Pancreas (tissue), 10 donors: ENCODE measurements around the gene CHRM2. TPM values are rescaled to one million over a fixed set of nuclear protein-coding genes. Genes with fewer than 3 reads are reported as not detected.

Experiments used
- ATAC-seq, 4 donors: fragments of 200-7000 bp; cut with Tn5 transposase; one replicate each; pipeline versions ENCODE4 v1.8.0 to v1.9.1; 2020; ENCODE audit warnings: mild to moderate bottlenecking in 4 of 4, moderate library complexity in 4 of 4
- DNase-seq, 6 donors: peaks; one replicate each; pipeline ENCODE4 v3.0.0-alpha.2; 2020
- FAIRE-seq: peaks from 2 replicates; lab custom pipeline; 2012; peaks lifted over from hg19 to GRCh38; lab: Jason Lieb, UNC
- H3K27ac ChIP-seq, 4 donors: fragments of 200-600 bp; sonication (generic); 1 replicate in 3 of 4; 2 replicates in 1 of 4; pipeline versions ENCODE4 v1.5.0 to v1.8.0; 2020
- H3K27me3 ChIP-seq, 4 donors: fragments of 200-600 bp; one replicate each; pipeline ENCODE4 v1.8.0; 2021
- H3K36me3 ChIP-seq, 3 donors: fragments of 200-600 bp; sonication (generic) in 1 of 3; one replicate each; pipeline versions ENCODE4 v1.5.0 to v1.8.0; 2020 to 2021
- H3K4me1 ChIP-seq, 3 donors: fragments of 200-600 bp; one replicate each; pipeline ENCODE4 v1.8.0; 2021
- H3K4me3 ChIP-seq, 4 donors: fragments of 200-600 bp; sonication (generic) in 2 of 4; one replicate each; pipeline versions ENCODE4 v1.5.0 to v1.8.0; 2020 to 2021
- H3K9me3 ChIP-seq, 4 donors: fragments of 200-600 bp; one replicate each; pipeline ENCODE4 v1.8.0; 2021
- WGBS, 2 donors: extraction: QIAGEN DNeasy Blood & Tissue Kit; methylation state at CpG; one replicate each; pipeline ENCODE4 v1.1.7; 2013; 5-methylcytosine and 5-hydroxymethylcytosine counted together
- intact Hi-C, 3 donors: fragments of 100-400 bp; cut with DNase I; formaldehyde crosslinking; loops; one replicate each; pipeline versions ENCODE4 v1.11.1 to v1.14.2; 2022
- polyA plus RNA-seq, 2 donors: library from polyadenylated mRNA; stranded (reverse); fragments of 200-250 nt; gene quantifications; one replicate each; pipeline ENCODE4 v1.2.3, GENCODE V29; 2013
- total RNA-seq, 6 donors: library from RNA; stranded (reverse); fragmentation: NEBNext Ultra II Directional in 4 of 6; extraction: Animal tissue kit (Norgen Biotek cat#: 25700) in 4 of 6; gene quantifications; one replicate each; pipeline versions ENCODE4 v1.2.1 to v1.2.4, GENCODE V29; 2021 to 2023
- TF ChIP-seq, protein P1 (sequence below), 4 donors: fragments of 200-600 bp; sonication (generic) in 3 of 4; IDR thresholded peaks; one replicate each; pipeline versions ENCODE4 v1.5.0 to v1.8.0; 2021; ENCODE audit warnings: antibody characterized with exemption in 4 of 4
- donor health status: healthy with polysubstance abuse.
- donor health status: DM: no; HTN: no; CAD: no; lungs with moderate emphysema.
- donor health status: DM: no; HTN: no; CAD: no.
- donor health status: control.
- donor health status: control.
- donor health status: Bipolar disorder and iron deficiency.
- donor health status: DM: yes; HTN: yes; CAD: no.
- donor health status: DM: no; HTN: no; CAD: no.
- donor health status: DM: no; HTN: no; CAD: no.
- donor health status: DM: yes; HTN: yes; CAD: no.

CHRM2 gene
- total and polyA plus RNA-seq, 8 donors: 0.03 to 0.12 (median 0.08) TPM; not detected in 5

DNA sequence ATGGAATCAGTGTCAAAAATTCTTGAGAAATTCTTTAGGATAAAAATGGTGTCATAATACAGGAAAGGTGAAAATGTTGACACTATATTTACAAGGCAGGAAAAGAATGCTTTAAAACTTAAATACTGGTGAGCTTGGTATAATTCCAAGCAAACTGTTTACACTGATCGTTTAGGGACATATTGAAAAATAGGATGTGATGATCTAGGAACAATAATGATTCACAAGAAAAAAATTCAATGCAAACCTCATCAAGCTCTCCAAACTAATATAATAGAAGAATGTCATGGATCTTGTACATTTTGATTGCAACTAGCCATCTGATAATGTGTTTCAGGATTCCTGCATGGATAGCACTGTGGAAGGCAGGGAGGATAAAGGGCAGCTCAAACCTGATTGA is 98.4 kb downstream of the CHRM2 start:
- DNase-seq (no peak), FAIRE-seq (no peak), ATAC-seq (no peak)
- H3K4me3 ChIP-seq: no peak overlapping the region
- H3K27ac ChIP-seq: no peak overlapping the region
- no peaks in the 10 kb centered on the region for H3K27me3 ChIP-seq
- WGBS, 2 donors: 30 to 31% methylated on average over 1 of the region's 1 CpG
- H3K9me3 ChIP-seq: no peaks in the 10 kb centered on the region
- no peaks in the 10 kb centered on the region for H3K36me3 ChIP-seq
- intact Hi-C loops: no loop called here
- H3K4me1 ChIP-seq: no peaks in the 10 kb centered on the region
- TF ChIP-seq, protein P1, sequence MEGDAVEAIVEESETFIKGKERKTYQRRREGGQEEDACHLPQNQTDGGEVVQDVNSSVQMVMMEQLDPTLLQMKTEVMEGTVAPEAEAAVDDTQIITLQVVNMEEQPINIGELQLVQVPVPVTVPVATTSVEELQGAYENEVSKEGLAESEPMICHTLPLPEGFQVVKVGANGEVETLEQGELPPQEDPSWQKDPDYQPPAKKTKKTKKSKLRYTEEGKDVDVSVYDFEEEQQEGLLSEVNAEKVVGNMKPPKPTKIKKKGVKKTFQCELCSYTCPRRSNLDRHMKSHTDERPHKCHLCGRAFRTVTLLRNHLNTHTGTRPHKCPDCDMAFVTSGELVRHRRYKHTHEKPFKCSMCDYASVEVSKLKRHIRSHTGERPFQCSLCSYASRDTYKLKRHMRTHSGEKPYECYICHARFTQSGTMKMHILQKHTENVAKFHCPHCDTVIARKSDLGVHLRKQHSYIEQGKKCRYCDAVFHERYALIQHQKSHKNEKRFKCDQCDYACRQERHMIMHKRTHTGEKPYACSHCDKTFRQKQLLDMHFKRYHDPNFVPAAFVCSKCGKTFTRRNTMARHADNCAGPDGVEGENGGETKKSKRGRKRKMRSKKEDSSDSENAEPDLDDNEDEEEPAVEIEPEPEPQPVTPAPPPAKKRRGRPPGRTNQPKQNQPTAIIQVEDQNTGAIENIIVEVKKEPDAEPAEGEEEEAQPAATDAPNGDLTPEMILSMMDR (IDR thresholded peaks at IDR 0.05): no peak

DNA sequence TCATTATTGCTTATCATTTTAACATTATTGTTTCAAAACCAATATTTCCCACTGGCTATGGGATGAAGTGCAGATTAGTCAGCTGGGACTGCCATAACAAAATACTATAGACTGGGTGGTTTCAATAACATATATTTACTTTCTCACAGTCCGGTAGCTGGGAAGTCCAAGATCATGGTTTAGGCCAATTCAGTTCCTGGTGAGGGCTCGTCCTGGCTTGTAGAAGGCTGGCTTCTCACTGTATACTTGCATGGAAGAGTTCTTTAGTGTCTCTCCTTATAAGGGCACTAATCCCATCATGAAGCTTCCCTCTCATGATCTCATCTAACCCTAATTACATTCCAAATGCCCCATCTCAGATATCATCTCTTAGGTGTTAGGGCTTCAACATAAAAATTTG is 101.3 kb downstream of the CHRM2 start:
- Histone ChIP-seq H3K36me3 (no peaks in the 10 kb centered on the region), H3K4me3 (no peak overlapping the region), H3K4me1 (no peaks in the 10 kb centered on the region), H3K27ac (no peak overlapping the region), H3K27me3 (no peaks in the 10 kb centered on the region), H3K9me3 (no peaks in the 10 kb centered on the region)
- no peak for DNase-seq
- no peak for ATAC-seq
- no peak for FAIRE-seq
- TF ChIP-seq, protein P1 (IDR thresholded peaks at IDR 0.05): no peak
- WGBS, 2 donors: 32 to 61% methylated on average over 2 of the region's 2 CpGs
- intact Hi-C loops: no loop called here

DNA sequence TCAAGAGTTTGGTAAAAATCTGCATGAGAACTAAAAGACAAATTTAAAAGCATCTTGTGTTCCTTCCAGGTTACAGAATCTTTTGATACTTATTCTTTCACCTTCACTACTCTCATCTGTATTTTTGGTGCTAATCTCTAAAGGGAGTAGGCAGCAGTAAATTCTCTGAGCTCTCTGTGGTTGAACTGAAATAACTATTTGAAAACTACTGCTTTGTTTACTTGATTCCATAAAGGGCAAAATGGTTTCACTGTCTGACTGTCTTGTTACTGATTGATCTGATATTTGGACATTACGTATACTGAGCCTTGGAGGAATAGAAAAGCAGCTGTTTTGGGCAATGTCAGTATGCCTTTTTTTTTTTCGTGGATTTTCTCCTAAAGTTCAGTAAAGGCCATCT is 103.3 kb downstream of the CHRM2 start:
- no peak overlapping the region for H3K4me3 ChIP-seq
- H3K4me1 ChIP-seq: no peaks in the 10 kb centered on the region
- TF ChIP-seq, protein P1 (IDR thresholded peaks at IDR 0.05): no peak
- 43% methylated on average over 2 of the region's 2 CpGs for WGBS, 2 donors
- intact Hi-C loops: no loop called here
- no peaks in the 10 kb centered on the region for H3K36me3 ChIP-seq
- H3K27me3 ChIP-seq: no peaks in the 10 kb centered on the region
- no peak overlapping the region for H3K27ac ChIP-seq
- FAIRE-seq: no peak
- no peak for DNase-seq
- H3K9me3 ChIP-seq: no peaks in the 10 kb centered on the region
- no peak for ATAC-seq

DNA sequence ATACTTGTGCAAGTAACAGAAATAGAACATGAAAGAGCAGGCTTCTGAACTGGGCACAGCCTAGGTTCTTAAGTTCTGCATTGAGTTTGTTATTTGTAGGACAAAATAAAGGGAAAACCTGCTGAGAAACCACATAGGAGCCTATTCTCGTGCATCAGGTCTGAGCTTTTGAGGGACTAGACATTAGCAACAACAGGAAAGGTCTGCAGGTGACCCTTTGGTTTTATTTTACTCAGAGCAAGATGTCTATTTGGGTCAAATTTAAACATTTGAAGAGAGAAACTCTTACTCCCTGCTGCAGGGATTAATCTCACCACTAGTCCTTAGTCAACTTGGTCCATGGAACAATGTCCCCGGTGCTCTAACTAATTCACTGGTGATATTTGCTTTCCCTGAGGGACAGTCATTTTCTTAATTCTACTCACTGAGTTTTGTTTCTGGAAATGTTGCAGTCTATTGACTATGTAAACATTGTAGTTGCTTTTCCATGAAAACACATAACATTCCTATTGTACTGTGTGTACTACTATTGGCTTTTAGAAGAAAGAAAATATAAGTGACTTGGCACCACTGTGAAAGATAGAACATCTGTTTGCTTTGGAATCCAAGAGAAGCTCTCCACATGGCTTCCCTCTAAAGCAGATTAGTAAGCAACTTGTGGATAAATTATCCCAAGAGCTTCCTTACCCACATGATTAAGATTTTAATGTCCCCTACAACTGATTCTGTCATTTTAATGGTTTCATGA is 108.2 kb downstream of the CHRM2 start:
- FAIRE-seq (no peak), ATAC-seq (no peak), DNase-seq (no peak)
- no peaks in the 10 kb centered on the region for H3K9me3 ChIP-seq
- intact Hi-C loops: no loop called here
- H3K27ac ChIP-seq: no peak overlapping the region
- H3K36me3 ChIP-seq: no peaks in the 10 kb centered on the region
- WGBS, 2 donors: 27 to 47% methylated on average over 2 of the region's 2 CpGs
- TF ChIP-seq, protein P1 (IDR thresholded peaks at IDR 0.05): no peak
- no peaks in the 10 kb centered on the region for H3K4me1 ChIP-seq
- H3K27me3 ChIP-seq: no peaks in the 10 kb centered on the region
- H3K4me3 ChIP-seq: no peak overlapping the region

DNA sequence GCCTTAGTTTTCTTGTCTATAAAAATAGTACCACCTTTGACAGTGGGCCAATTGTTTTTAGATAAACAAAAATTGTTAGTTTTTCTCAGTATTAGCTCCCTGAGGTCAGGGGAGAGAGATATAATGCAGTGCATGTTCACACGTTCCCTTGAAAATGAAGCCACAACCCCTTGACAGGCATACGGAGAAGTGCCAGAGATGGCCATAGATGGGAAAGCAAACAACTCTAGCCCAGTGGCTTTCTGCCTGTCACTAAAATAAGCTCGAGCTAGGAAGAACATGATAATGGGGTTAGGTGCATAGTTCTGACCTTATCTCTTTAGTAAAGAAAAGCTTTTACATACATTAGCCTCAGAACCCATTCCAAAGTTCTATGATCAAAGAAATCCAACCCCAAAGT is 124.9 kb downstream of the CHRM2 start:
- no peak for ATAC-seq
- TF ChIP-seq, protein P1 (IDR thresholded peaks at IDR 0.05): no peak
- H3K27me3 ChIP-seq: no peaks in the 10 kb centered on the region
- no peaks in the 10 kb centered on the region for H3K4me1 ChIP-seq
- FAIRE-seq: no peak
- H3K27ac ChIP-seq: no peak overlapping the region
- H3K36me3 ChIP-seq: no peaks in the 10 kb centered on the region
- intact Hi-C loops: no loop called here
- H3K4me3 ChIP-seq: no peak overlapping the region
- no peak for DNase-seq
- 15 to 28% methylated on average over 3 of the region's 3 CpGs for WGBS, 2 donors
- no peaks in the 10 kb centered on the region for H3K9me3 ChIP-seq
